Esophagus squamous epithelium (tissue), 5 donors: ENCODE data around the gene PHKB. TPM values are rescaled to one million over a fixed set of nuclear protein-coding genes. Genes with fewer than 3 reads are reported as not detected.
"Not testable (repeated sequence)": the region's sequence is repeated elsewhere in the genome, so short reads cannot be mapped to it uniquely, and the experiment has no call there.

Source experiments
- DNase-seq: peaks from one replicate; lab custom pipeline; 2025; lab: John Stamatoyannopoulos, UW
- H3K27ac ChIP-seq, 4 donors: fragments of 200-600 bp; sonication (generic); one replicate each; pipeline ENCODE4 v1.5.1; 2016 to 2019; ENCODE audit warnings: mild to moderate bottlenecking in 1 of 4
- H3K27me3 ChIP-seq, 4 donors: fragments of 200-600 bp; sonication (generic); 1 replicate in 3 of 4; 2 replicates in 1 of 4; pipeline versions ENCODE4 v1.5.1 to v1.6.0; 2017 to 2021; ENCODE audit warnings: antibody characterized with exemption in 1 of 4
- H3K36me3 ChIP-seq, 3 donors: fragments of 200-600 bp; sonication (generic); one replicate each; pipeline ENCODE4 v1.5.1; 2016 to 2019
- H3K4me1 ChIP-seq, 3 donors: fragments of 200-600 bp; sonication (generic); one replicate each; pipeline ENCODE4 v1.5.1; 2017 to 2019
- H3K4me3 ChIP-seq, 4 donors: fragments of 200-600 bp; sonication (generic); 1 replicate in 3 of 4; 2 replicates in 1 of 4; pipeline ENCODE4 v1.5.1; 2016 to 2019; ENCODE audit warnings: mild to moderate bottlenecking in 2 of 4, moderate library complexity in 1 of 4
- H3K9me3 ChIP-seq, 3 donors: fragments of 200-600 bp; sonication (generic); one replicate each; pipeline ENCODE4 v1.5.1; 2016 to 2019
- CTCF ChIP-seq, 6 experiments: fragments of 450-650 bp in 4 of 6; fragments of 200-600 bp in 2 of 6; sonication (generic) in 2 of 6; IDR thresholded peaks; one replicate each; pipeline ENCODE4 v1.5.1; 2016 to 2019; ENCODE audit warnings: antibody characterized with exemption in 6 of 6, mild to moderate bottlenecking in 4 of 6, moderate library complexity in 4 of 6
- POLR2A ChIP-seq, 4 donors: fragments of 450-650 bp; IDR thresholded peaks; one replicate each; pipeline ENCODE4 v1.6.1; 2017; ENCODE audit warnings: antibody characterized with exemption in 4 of 4, mild to moderate bottlenecking in 4 of 4, moderate library complexity in 3 of 4
- WGBS, 2 donors: methylation state at CpG; one replicate each; pipeline ENCODE4 v1.1.5; 2018; 5-methylcytosine and 5-hydroxymethylcytosine counted together
- intact Hi-C: fragments of 100-400 bp; cut with DNase I; formaldehyde crosslinking; loops from one replicate; pipeline ENCODE4 v1.15.0; 2022
- total RNA-seq, 4 donors: library from RNA; depleted of rRNA; stranded (reverse); fragments of >200 nt; gene quantifications; one replicate each; pipeline ENCODE4 v1.1.0, GENCODE V29; 2016
- donor health status: DM: yes; HTN: yes; CAD: no.

PHKB gene
- total RNA-seq, 4 donors from 2014 or later = 39.0 to 81.3 (median 53.8) TPM

- Histone ChIP-seq H3K27ac (no peak overlapping the region), H3K36me3 (peaks cover 0 to 40% (median 0%) of the 10 kb centered on the region in 3 donors), H3K4me1 (peaks cover 0 to 8% (median 0%) of the 10 kb centered on the region in 3 donors), H3K9me3 (no peaks in the 10 kb centered on the region), H3K27me3 (no peaks in the 10 kb centered on the region), H3K4me3 (no peak overlapping the region)
- WGBS, 2 donors = 32 to 79% methylated on average over 3 of the region's 4 CpGs
- no peak for DNase-seq
- intact Hi-C loops = no loop called here
- no peak for TF ChIP-seq POLR2A (IDR thresholded peaks at IDR 0.05)
These were observed 67.3 kb downstream of the PHKB start for GRCh38 chr16:47528431-47528830.

GRCh38 chr16:47533744-47534292, 72.7 kb downstream of the PHKB start:
- H3K4me3 ChIP-seq = no peak overlapping the region
- DNase-seq = no peak
- no peaks in the 10 kb centered on the region for H3K27me3 ChIP-seq
- no peak overlapping the region for H3K27ac ChIP-seq
- intact Hi-C loops = no loop called here
- H3K36me3 ChIP-seq = peaks cover 0 to 50% (median 0%) of the 10 kb centered on the region in 3 donors
- H3K4me1 ChIP-seq = no peaks in the 10 kb centered on the region
- 100% methylated on average over 1 of the region's 8 CpGs; no CpG with 5 or more reads in 1 of the 2 donors for WGBS, 2 donors
- no peaks in the 10 kb centered on the region for H3K9me3 ChIP-seq
- no peak for TF ChIP-seq CTCF (IDR thresholded peaks at IDR 0.05)
- TF ChIP-seq POLR2A (IDR thresholded peaks at IDR 0.05) = no peak

- no peak overlapping the region for H3K4me3 ChIP-seq
- H3K36me3 ChIP-seq = peaks cover 0 to 54% (median 0%) of the 10 kb centered on the region in 3 donors
- TF ChIP-seq CTCF (IDR thresholded peaks at IDR 0.05) (no peak), POLR2A (IDR thresholded peaks at IDR 0.05) (no peak)
- intact Hi-C loops = no loop called here
- no peaks in the 10 kb centered on the region for H3K4me1 ChIP-seq
- H3K27me3 ChIP-seq = no peaks in the 10 kb centered on the region
- no peak for DNase-seq
- H3K9me3 ChIP-seq = peaks cover 0 to 32% (median 8%) of the 10 kb centered on the region in 3 donors
- 60 to 75% methylated on average over 1 of the region's 1 CpG for WGBS, 2 donors
- no peak overlapping the region for H3K27ac ChIP-seq
These were observed 77.3 kb downstream of the PHKB start for GRCh38 chr16:47538472-47538871.

GRCh38 chr16:47539707-47540670, 78.9 kb downstream of the PHKB start:
- Histone ChIP-seq H3K36me3 (peaks cover 0 to 47% (median 0%) of the 10 kb centered on the region in 3 donors), H3K9me3 (peaks cover 0 to 34% (median 8%) of the 10 kb centered on the region in 3 donors)
- DNase-seq, H3K27me3 ChIP-seq, H3K4me3 ChIP-seq, H3K27ac ChIP-seq, H3K4me1 ChIP-seq, intact Hi-C loops: not testable (repeated sequence)
- 91 to 93% methylated on average over 13 of the region's 13 CpGs for WGBS, 2 donors

- H3K4me3 ChIP-seq, H3K27ac ChIP-seq, intact Hi-C loops, H3K27me3 ChIP-seq, DNase-seq, H3K4me1 ChIP-seq: not testable (repeated sequence)
- Histone ChIP-seq H3K9me3 (peaks cover 0 to 40% (median 8%) of the 10 kb centered on the region in 3 donors), H3K36me3 (peaks cover 0 to 45% (median 0%) of the 10 kb centered on the region in 3 donors)
- 96 to 100% methylated on average over 2 to 3 of the region's 3 CpGs for WGBS, 2 donors
These were observed 80.0 kb downstream of the PHKB start for GRCh38 chr16:47541135-47541534.

- peaks cover 0 to 54% (median 0%) of the 10 kb centered on the region in 3 donors for H3K36me3 ChIP-seq
- H3K4me3 ChIP-seq, intact Hi-C loops, H3K4me1 ChIP-seq, DNase-seq, H3K27me3 ChIP-seq, H3K27ac ChIP-seq: not testable (repeated sequence)
- 79 to 96% methylated on average over 6 of the region's 6 CpGs for WGBS, 2 donors
- peaks cover 4 to 57% (median 18%) of the 10 kb centered on the region in 3 donors for H3K9me3 ChIP-seq
These were observed 83.1 kb downstream of the PHKB start for GRCh38 chr16:47544255-47544654.

GRCh38 chr16:47551185-47551584, 90.1 kb downstream of the PHKB start:
- H3K27ac ChIP-seq, H3K4me3 ChIP-seq, intact Hi-C loops, H3K4me1 ChIP-seq, DNase-seq, H3K27me3 ChIP-seq: not testable (repeated sequence)
- H3K9me3 ChIP-seq = peaks cover 4 to 38% (median 15%) of the 10 kb centered on the region in 3 donors
- H3K36me3 ChIP-seq = peaks cover 0 to 88% (median 5%) of the 10 kb centered on the region in 3 donors
- WGBS, 2 donors = 94 to 100% methylated on average over 3 of the region's 3 CpGs

- not testable (repeated sequence) for H3K4me3 ChIP-seq
These were observed 90.6 kb downstream of the PHKB start for GRCh38 chr16:47551767-47552166.

More at GRCh38 chr16:47551767-47552166, 90.6 kb downstream of the PHKB start:
- DNase-seq, intact Hi-C loops, H3K4me1 ChIP-seq, H3K27ac ChIP-seq, H3K27me3 ChIP-seq: not testable (repeated sequence)
- Histone ChIP-seq H3K9me3 (peaks cover under 1 to 32% (median 10%) of the 10 kb centered on the region in 3 donors), H3K36me3 (peaks cover 0 to 84% (median 5%) of the 10 kb centered on the region in 3 donors)
- WGBS, 2 donors = 90 to 91% methylated on average over 3 of the region's 3 CpGs
